Neural crest cell (in vitro differentiated cells): ENCODE results near the gene KIFAP3. TPM values are rescaled to one million over a fixed set of nuclear protein-coding genes. Genes with fewer than 3 reads are reported as not detected.
A peak's percentile ranks its signal among the peaks of the same experiment; 100 is the strongest.

Experiments
- DNase-seq: peaks from one replicate; pipeline ENCODE4 v3.0.0; 2021; ENCODE audit warnings: low read depth, mixed read lengths, low spot score
- H3K27ac Mint-ChIP-seq: one replicate; pipeline ENCODE4 v1.8.0; 2021; ENCODE audit warnings: mild to moderate bottlenecking, mixed read lengths; ENCODE audit not compliant: unreplicated experiment
- H3K27me3 Mint-ChIP-seq: 2 replicates; pipeline ENCODE4 v1.8.0; 2021; ENCODE audit warnings: low read depth, mild to moderate bottlenecking, mixed read lengths
- H3K36me3 Mint-ChIP-seq: 2 replicates; pipeline ENCODE4 v1.8.0; 2021; ENCODE audit warnings: low read depth, mild to moderate bottlenecking, mixed read lengths
- H3K4me1 Mint-ChIP-seq: 2 replicates; pipeline ENCODE4 v1.8.0; 2021; ENCODE audit warnings: mixed read lengths
- H3K4me3 Mint-ChIP-seq: one replicate; pipeline ENCODE4 v1.8.0; 2021; ENCODE audit warnings: mild to moderate bottlenecking, mixed read lengths
- H3K9me3 Mint-ChIP-seq: 2 replicates; pipeline ENCODE4 v1.8.0; 2021; ENCODE audit warnings: mixed read lengths
- CTCF ChIP-seq: fragments of 200-600 bp; sonication (generic); conservative IDR thresholded peaks from 2 replicates; pipeline ENCODE4 v1.5.0; 2021; ENCODE audit warnings: antibody characterized with exemption, mild to moderate bottlenecking
- total RNA-seq: library from RNA; stranded (reverse); gene quantifications from 2 replicates; pipeline ENCODE4 v1.2.1, GENCODE V29; 2021

Gene KIFAP3
- total RNA-seq, 1 donor from 2014 or later, result 19.6 TPM

GRCh38 chr1:169933984-169934725, 140.3 kb downstream of the KIFAP3 start:
- no peak for TF ChIP-seq CTCF
- Mint-ChIP-seq H3K36me3 (no peaks in the 10 kb centered on the region), H3K4me1 (no peaks in the 10 kb centered on the region), H3K27me3 (no peaks in the 10 kb centered on the region), H3K27ac (no peak overlapping the region), H3K9me3 (no peaks in the 10 kb centered on the region), H3K4me3 (no peak overlapping the region)
- DNase-seq, result no peak

- H3K9me3 Mint-ChIP-seq, result no peaks in the 10 kb centered on the region
- peaks cover 3% of the 10 kb centered on the region for H3K4me1 Mint-ChIP-seq
- H3K36me3 Mint-ChIP-seq, result no peaks in the 10 kb centered on the region
- DNase-seq, result no peak
- no peaks in the 10 kb centered on the region for H3K27me3 Mint-ChIP-seq
- TF ChIP-seq CTCF, result no peak
- H3K27ac Mint-ChIP-seq, result no peak overlapping the region
- H3K4me3 Mint-ChIP-seq, result no peak overlapping the region
Measured at GRCh38 chr1:169931795-169932231, 142.7 kb downstream of the KIFAP3 start.

GRCh38 chr1:169929210-169929526, 145.3 kb downstream of the KIFAP3 start:
- no peak for DNase-seq
- Mint-ChIP-seq H3K4me1 (peaks cover 3% of the 10 kb centered on the region), H3K27me3 (no peaks in the 10 kb centered on the region), H3K9me3 (no peaks in the 10 kb centered on the region), H3K4me3 (no peak overlapping the region), H3K27ac (no peak overlapping the region), H3K36me3 (no peaks in the 10 kb centered on the region)
- no peak for TF ChIP-seq CTCF

GRCh38 chr1:169928438-169929209, 145.9 kb downstream of the KIFAP3 start:
- DNase-seq, result no peak
- H3K4me1 Mint-ChIP-seq, result peaks cover 3% of the 10 kb centered on the region
- no peaks in the 10 kb centered on the region for H3K27me3 Mint-ChIP-seq
- H3K27ac Mint-ChIP-seq, result no peak overlapping the region
- TF ChIP-seq CTCF, result peak; percentile 85
- H3K4me3 Mint-ChIP-seq, result no peak overlapping the region
- no peaks in the 10 kb centered on the region for H3K9me3 Mint-ChIP-seq
- H3K36me3 Mint-ChIP-seq, result no peaks in the 10 kb centered on the region

GRCh38 chr1:169925505-169926482, 148.7 kb downstream of the KIFAP3 start:
- no peak for TF ChIP-seq CTCF
- Mint-ChIP-seq H3K4me3 (no peak overlapping the region), H3K9me3 (no peaks in the 10 kb centered on the region), H3K27ac (no peak overlapping the region), H3K27me3 (no peaks in the 10 kb centered on the region), H3K4me1 (peaks cover 3% of the 10 kb centered on the region), H3K36me3 (no peaks in the 10 kb centered on the region)
- DNase-seq, result no peak
